GM18505 (cell line): ENCODE results near the gene FABP2.
A peak's percentile ranks its signal among the peaks of the same experiment; 100 is the strongest.
"Not testable (repeated sequence)": the region's sequence is repeated elsewhere in the genome, so short reads cannot be mapped to it uniquely, and the experiment has no call there.

Experiments used
- ATAC-seq: cut with Tn5 transposase; IDR thresholded peaks from one replicate; pipeline ENCODE4 v1.9.1; 2021; ENCODE audit not compliant: unreplicated experiment
- POLR2A ChIP-seq: IDR thresholded peaks from 4 replicates; pipeline ENCODE4 v1.6.1; 2011; ENCODE audit warnings: borderline replicate concordance; ENCODE audit not compliant: insufficient read depth, insufficient read length; ENCODE audit errors: extremely low read depth

The FABP2 gene

DNA sequence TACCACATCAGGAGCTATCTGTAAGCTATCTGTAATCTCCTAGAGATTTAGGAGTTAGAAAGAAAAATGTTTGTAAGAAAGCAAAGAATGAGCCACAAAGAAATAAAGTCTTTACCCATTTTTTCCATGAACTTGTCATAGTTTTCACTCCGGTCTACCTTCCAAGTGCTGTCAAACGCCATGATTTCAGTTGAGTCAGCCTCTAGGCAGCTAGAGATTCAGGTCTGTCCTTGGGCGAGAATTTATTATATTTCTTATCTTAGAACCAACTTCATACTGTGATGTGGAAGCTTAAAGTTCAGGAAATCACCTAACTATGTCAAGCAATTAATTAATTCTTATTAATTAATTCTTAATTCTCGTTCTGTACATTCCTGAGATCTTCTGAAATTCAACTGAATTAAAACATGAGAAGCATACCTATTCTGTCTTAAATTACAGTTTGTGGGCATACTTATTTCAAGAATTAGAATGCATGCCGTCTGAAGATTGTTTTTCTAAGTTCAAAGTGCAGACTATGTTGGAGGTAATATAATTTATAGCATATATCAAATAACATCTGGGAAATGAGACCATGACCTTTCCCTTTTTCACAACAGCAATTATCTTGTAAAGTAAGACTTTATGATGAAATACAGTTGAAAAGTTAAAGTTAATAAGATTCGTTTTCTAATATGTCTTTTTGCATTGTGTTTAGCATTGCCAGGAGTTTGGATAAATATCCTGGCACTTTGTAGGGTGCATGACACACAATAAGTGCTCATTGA lies at the start of gene FABP2:
FABP2 (minus strand) TSS at position 218 of the 767 bp plus-strand sequence; CDS start at position 182, 36 bp downstream.
- ATAC-seq: no peak
- no peak for TF ChIP-seq POLR2A

DNA sequence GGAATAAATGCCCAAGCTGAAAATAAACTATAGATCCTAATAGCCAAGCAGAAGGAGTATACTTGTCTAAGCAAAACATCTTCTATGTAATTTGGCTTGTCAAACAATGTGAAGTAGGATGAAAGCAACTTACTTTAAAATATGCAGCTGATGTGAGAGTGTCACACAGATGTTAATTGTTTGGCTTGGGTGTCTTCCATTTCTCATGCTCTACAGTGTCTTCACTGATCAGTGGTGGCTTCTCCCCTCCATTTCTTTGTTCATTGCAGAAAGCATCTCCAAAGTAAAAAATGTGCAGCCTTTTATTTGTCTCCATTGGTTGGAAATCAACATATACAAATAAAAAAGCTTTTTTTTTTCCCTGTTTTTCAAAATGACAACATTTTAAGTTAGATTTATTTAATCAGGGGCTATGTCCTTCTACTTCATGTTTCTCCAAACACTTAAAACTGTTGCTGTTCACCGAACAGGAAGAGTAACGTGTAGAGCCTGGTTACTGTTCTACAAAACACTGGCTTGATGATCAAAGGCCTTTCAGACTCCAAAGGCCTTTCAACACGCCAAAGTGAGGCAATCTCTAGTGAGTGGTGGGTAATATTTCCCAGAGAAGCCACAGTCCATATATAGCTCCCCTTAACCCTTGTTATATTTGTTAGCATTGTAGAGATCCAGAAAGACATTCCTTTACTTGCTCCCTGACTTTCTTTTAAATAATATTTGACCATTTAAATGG lies 49.2 kb upstream of the FABP2 start:
- not testable (repeated sequence) for ATAC-seq

DNA sequence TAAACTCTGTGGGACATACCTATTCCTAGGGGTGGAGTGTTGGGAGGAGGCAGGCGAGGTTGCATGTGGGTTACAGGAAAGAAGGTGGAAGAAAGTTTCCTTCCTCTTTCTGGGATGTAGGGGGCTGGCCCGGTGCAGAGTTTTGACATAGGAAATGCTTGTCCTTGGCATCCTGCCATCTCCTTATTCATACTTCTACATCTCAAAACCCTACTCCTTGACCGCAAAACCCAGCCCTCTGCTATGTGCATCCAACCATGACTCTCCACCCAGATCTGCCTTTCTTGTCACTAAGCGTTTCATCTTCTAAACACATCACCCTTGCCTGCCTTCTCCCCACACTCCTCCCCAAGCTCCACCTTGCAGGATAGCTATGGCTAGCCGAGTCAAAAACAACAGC lies 48.5 kb upstream of the FABP2 start:
- ATAC-seq: peak; percentile 98

DNA sequence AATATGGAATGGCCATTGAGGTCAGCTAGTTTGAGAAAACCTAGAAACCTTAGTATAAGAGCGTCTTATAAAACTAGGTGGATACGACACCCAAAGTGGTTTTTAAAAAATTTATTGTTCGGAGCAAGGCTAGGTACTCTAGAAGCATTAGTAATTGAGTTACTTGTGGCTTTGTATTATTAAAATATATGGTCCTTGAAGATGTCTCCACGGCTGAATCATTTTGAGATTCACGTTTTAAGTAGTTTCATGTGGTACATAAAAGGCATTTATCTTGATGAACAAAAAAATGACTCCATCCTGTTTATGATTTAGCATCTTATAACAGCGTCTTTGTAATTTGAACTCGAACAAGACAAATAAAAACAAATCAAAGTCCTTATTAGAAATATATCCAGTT lies 44.9 kb upstream of the FABP2 start:
- ATAC-seq: not testable (repeated sequence)

DNA sequence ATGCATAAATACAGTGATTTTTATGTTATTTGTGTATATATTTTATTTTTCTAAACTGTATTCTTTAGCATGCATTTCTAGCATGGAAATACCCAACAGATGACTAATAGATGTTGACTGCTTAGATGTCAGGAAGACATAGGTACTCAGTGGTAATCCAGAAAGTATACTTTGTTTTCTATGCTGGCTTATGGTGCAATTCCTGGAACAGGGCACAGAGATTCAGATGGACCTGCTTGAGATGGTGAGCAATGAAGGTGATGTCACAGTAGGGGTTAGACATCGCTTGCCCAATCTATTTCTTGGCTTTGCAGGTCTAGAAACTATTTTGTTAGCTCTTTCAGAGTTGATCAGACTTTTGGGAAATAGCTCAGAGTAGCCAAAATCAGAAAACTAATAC lies 42.3 kb upstream of the FABP2 start:
- ATAC-seq: not testable (repeated sequence)

DNA sequence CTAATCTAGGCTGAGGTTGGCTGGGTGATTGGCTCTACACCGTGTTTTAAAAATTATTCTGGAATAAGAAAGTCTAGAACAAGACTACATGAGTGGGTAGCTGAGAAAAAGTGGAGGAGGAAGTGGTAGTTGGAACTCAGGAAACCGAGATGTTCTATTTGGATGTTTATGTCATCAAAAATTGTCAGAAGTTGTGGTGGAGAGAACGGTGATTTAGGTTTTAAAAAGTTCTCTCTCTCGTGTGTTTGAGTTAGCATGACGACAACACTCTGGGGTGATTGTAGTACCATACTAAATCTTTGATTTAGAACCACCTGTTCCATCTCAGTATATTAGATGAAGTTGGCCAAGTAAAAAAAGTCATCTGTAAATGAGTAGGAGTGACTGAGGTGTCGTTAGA lies 41.4 kb upstream of the FABP2 start:
- not testable (repeated sequence) for ATAC-seq

DNA sequence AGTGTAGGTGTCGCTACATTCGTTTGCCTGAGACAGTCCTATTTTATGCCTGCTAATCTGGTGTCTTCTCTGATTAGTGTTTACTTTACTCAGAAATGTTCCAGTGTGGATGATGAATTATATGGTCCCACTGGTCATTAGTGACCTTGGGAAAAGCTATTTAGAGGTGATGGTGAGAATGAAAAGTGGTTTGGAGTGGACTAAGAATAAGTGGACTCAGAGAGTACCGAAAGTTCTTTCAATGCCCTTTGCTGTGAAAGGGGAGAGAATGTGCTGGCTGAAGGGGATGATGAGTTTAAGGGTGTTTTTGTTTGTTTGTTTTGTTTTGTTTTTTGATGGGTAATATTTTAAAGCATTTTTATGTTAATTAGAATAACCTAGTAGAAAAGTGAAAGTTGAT lies 40.5 kb upstream of the FABP2 start:
- not testable (repeated sequence) for ATAC-seq

DNA sequence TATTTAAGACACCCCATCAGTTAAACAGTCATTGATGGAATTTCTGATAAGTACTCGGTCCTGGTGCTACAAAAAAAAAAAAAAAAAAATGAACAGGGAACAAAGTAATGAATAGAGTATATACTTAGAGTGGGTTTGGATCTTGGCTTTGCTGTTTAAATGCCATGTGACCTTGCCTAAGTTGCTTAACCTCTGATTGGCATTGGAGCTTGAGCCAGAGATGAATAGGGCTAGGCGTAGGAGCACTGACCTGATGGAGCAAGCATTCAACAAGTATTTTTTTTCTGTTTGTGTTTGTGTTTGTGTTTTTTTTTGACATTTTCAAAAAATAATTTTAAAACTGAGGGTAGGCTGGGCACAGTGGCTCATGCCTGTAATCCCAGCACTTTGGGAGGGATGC lies 37.9 kb upstream of the FABP2 start:
- ATAC-seq: not testable (repeated sequence)

DNA sequence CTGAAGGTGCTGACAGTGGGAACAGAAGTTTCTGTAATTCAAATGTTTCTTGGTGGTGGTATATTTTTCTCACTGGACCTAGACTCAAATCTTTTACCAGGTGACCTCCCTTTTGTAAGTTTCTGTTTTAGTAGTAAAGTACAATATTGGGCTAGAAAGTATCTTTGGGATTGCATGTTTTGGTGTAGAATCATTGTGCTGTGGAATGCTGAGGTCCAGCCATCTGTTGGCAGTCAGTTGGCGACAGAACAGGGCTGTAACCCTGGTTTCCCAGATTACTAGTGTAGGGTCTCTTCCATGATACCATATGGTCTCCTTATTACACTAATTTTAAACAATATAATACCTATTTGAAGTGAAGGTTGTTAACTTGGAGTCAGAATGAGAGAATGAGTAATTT lies 34.9 kb upstream of the FABP2 start:
- ATAC-seq: not testable (repeated sequence)

DNA sequence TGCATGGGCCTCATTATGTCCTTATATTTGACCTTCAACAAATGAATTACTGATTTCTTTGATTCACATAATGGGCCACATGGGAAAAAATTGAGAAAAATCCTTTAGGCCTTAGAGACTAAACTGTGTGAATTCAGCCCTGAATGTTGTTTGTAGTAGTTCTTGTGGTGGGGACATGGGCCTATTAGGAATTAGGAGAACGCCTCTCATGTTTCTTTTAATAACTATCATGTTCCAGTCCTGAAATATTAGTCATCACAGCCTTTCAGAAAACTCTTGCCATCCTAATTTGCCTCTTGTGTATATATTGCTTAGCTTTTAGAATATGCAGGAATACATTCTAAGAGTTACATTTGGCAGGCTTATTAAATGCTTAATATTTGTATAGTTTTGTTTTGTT lies 34.1 kb upstream of the FABP2 start:
- ATAC-seq: not testable (repeated sequence)

DNA sequence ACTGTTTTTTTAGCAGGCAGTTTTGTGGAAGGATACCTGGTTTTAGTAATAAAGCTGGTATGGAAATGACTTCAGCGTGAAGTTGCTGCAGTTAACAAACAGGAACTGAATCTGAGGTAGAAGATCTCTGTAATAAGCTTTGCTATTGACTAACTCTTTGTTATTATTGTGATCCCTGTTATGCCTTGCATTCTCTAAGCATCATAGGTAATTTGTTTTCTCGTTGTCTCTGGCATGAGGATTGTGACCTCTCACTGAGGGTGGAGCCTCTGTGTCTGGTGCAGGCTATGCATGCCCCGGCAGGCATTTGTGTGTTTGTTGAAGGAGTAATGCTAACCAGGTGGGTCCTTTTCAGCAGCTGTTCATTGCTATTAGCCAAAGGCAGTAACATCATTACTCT lies 31.4 kb upstream of the FABP2 start:
- peak; percentile 57 for ATAC-seq

DNA sequence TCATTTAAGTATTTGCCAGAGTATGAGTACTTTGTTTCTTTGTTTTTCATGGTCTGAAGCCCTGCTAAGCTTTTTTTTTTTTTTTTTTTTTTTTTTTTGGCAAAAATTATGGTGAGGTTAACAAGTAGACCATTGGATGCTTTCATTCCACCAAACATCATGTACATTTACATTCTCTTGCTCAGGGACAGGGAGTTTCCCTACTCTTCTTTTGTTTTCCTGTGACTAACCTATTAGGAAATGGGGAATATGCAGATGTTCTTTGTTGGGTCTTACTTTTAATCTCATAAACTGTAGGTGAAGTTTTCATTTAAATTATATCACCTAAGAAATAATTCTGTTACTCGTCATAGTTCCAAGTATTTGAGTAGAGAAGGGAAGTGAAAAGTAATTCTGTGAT lies 26.2 kb upstream of the FABP2 start:
- ATAC-seq: not testable (repeated sequence)

DNA sequence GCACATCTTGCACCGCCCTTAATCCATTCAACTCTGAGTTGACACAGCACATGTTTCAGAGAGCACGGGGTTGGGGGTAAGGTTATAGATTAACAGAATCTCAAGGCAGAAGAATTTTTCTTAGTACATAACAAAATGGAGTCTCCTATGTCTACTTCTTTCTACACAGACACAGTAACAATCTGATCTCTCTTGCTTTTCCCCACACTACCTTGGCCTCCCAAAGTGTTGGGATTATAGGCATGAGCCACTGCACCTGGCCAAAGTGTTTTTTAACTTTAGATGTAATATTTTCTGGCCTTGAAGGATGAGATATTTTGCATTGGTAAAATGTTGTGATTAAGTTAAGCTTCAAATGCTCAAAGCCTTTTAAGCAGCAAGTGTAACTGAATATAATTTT lies 21.4 kb upstream of the FABP2 start:
- ATAC-seq: not testable (repeated sequence)

DNA sequence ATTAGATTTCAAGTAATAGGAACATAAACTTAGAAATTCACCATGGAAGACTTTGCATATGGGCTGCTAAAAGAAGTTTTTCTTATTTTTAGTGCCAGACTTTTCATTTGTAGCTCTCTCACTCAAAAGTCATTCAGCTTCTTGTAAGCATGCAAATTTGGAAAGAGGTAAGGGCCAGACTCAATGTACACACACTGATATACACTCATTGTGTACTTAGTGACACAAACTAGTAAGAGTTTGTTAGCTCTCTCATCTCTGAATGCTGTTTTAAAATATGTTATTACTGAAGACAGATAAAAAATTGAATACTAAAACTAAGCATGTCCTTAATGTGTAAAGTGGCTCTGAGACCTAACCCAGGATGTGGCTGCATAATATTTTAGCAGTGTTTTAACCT lies 18.0 kb upstream of the FABP2 start:
- ATAC-seq: not testable (repeated sequence)

DNA sequence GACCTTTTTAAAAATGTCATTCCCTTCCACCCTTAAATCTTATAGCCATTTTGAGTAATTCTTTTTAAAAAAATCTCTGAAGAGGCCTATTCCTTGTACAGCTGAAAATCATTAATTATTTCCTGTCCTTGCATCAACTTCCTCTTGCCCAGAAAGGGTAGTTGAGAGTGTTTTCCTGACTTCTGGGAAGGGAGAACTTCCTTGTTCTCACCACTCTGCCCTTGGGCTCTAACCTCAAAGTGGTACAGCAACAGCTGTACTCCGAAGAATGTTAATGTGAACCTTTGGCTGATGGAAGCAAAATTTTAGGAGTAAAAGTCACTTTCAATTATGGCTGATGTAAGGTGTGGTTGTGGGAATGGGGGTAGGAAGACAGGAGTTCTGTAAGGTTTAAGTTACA lies 15.1 kb upstream of the FABP2 start:
- no peak for TF ChIP-seq POLR2A
- no peak for ATAC-seq

DNA sequence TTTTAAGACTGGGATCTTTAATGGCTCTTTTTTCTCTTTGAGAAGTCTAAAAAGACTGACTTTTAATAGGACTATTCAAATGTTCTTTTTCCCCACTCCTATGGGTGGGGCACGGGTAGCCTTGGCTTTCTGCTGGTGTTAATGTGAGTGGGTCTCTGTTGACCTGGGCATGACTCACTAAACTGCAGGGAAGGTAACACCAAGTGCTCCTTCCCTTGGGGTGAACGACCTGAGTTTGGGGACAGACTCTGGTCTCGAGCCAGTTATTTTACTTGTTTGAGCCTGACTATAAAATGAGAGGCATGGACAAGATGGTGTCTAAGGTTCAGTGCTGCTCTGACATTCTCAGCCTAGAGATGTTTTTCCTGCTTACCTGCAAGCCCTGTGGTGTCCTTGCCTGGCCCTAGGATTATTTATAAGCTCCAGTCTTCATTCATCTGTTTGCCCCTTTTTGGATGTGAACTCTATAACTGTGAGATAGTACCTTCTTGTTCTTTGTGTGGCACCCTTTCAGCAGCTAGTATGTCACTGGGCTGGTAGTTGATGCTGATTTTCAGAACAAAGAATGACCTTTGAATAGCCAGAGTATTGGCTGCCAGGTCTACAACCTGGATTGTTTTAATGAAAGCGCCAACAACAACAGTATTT lies 14.5 kb upstream of the FABP2 start:
- ATAC-seq: not testable (repeated sequence)
